Pons (tissue), 1 donor: ENCODE results near the gene CLN6.
"Not testable (repeated sequence)": the region's sequence is repeated elsewhere in the genome, so short reads cannot be mapped to it uniquely, and the experiment has no call there.

ENCODE experiments used
- DNase-seq: peaks from one replicate; pipeline ENCODE4 v3.0.0-alpha.2; 2016; ENCODE audit warnings: low spot score

Gene CLN6

GRCh38 chr15:68256675-68257450, 27.3 kb upstream of the CLN6 start:
- peak; percentile 92 for DNase-seq

- peak; percentile 94 for DNase-seq
Measured at GRCh38 chr15:68252925-68253534, 23.5 kb upstream of the CLN6 start.

GRCh38 chr15:68249058-68249713, 19.7 kb upstream of the CLN6 start:
- DNase-seq, result no peak

GRCh38 chr15:68244235-68244634, 14.7 kb upstream of the CLN6 start:
- DNase-seq, result no peak

- no peak for DNase-seq
Measured at GRCh38 chr15:68241088-68241935, 11.8 kb upstream of the CLN6 start.

- no peak for DNase-seq
Measured at GRCh38 chr15:68239025-68239424, 9.5 kb upstream of the CLN6 start.

- DNase-seq, result no peak
Measured at GRCh38 chr15:68235022-68235421, 5.5 kb upstream of the CLN6 start.

GRCh38 chr15:68234520-68234919, 5.0 kb upstream of the CLN6 start:
- DNase-seq, result not testable (repeated sequence)

- no peak for DNase-seq
Measured at GRCh38 chr15:68234060-68234459, 4.5 kb upstream of the CLN6 start.

GRCh38 chr15:68232937-68233336, 3.4 kb upstream of the CLN6 start:
- peak; percentile 60 for DNase-seq

GRCh38 chr15:68232449-68232848, 2.9 kb upstream of the CLN6 start:
- peak; percentile 46 for DNase-seq

- DNase-seq, result no peak
Measured at GRCh38 chr15:68231102-68231818, 1.7 kb upstream of the CLN6 start.

GRCh38 chr15:68230157-68231100, 901 bp upstream of the CLN6 start:
- DNase-seq, result peak; percentile 42

GRCh38 chr15:68228971-68229385, 550 bp downstream of the CLN6 start:
- DNase-seq, result no peak

- no peak for DNase-seq
Measured at GRCh38 chr15:68228143-68228970, 1.2 kb downstream of the CLN6 start.

- no peak for DNase-seq
Measured at GRCh38 chr15:68227643-68228142, 1.8 kb downstream of the CLN6 start.

- not testable (repeated sequence) for DNase-seq
Measured at GRCh38 chr15:68225442-68225841, 4.1 kb downstream of the CLN6 start.

- DNase-seq, result no peak
Measured at GRCh38 chr15:68224546-68225250, 4.8 kb downstream of the CLN6 start.

GRCh38 chr15:68224108-68224507, 5.4 kb downstream of the CLN6 start:
- DNase-seq, result no peak
